HepG2 (cell line): ENCODE measurements around the gene SDC1. TPM values are rescaled to one million over a fixed set of nuclear protein-coding genes. Genes with fewer than 3 reads are reported as not detected.
A peak's percentile ranks its signal among the peaks of the same experiment; 100 is the strongest.

ENCODE experiments used
- ASH2L ChIP-seq: fragments of 300-600, 200-600 bp; sonication (generic); IDR thresholded peaks from 2 replicates; pipeline ENCODE4 v1.7.0; 2017; ENCODE audit warnings: low read depth, mild to moderate bottlenecking, moderate library complexity, mixed read lengths, low read length; ENCODE audit not compliant: insufficient read length
- BORCS8-MEF2B ChIP-seq: sonication (generic); formaldehyde crosslinking; IDR thresholded peaks from 2 replicates; pipeline ENCODE4 v1.8.0; 2022; ENCODE audit warnings: mild to moderate bottlenecking, missing genetic modification reagents
- MXD4 ChIP-seq: IDR thresholded peaks from 2 replicates; pipeline ENCODE4 v1.6.1; 2016; ENCODE audit warnings: mild to moderate bottlenecking, missing biosample characterization, missing genetic modification reagents
- NFKB2 ChIP-seq: sonication (generic); formaldehyde crosslinking; IDR thresholded peaks from 2 replicates; pipeline ENCODE4 v1.4.0; 2020; ENCODE audit warnings: missing genetic modification reagents, borderline replicate concordance
- NONO ChIP-seq, 2 experiments: fragments of 450-650 bp in 1 of 2; sonication (generic) in 1 of 2; formaldehyde crosslinking in 1 of 2; IDR thresholded peaks in 1 of 2; conservative IDR thresholded peaks in 1 of 2; 2 replicates each; pipeline versions ENCODE4 v1.6.1 to v1.8.0; 2017 to 2022; ENCODE audit warnings: mild to moderate bottlenecking in 1 of 2, missing genetic modification reagents in 1 of 2, moderate library complexity in 1 of 2
- PPARG ChIP-seq: conservative IDR thresholded peaks from 2 replicates; pipeline ENCODE4 v1.6.1; 2016; ENCODE audit warnings: missing biosample characterization, missing genetic modification reagents
- RFX5 ChIP-seq: IDR thresholded peaks from 2 replicates; pipeline ENCODE4 v1.6.1; 2011; ENCODE audit warnings: low read depth, low read length, improper control_type of control experiment
- SNAI1 ChIP-seq: sonication (generic); formaldehyde crosslinking; IDR thresholded peaks from 2 replicates; pipeline ENCODE4 v1.5.0; 2020; ENCODE audit warnings: mild to moderate bottlenecking, missing genetic modification reagents, borderline replicate concordance
- SPEN ChIP-seq: sonication (generic); formaldehyde crosslinking; IDR thresholded peaks from 2 replicates; pipeline ENCODE4 v1.5.1; 2020; ENCODE audit warnings: low read depth, mild to moderate bottlenecking, missing genetic modification reagents
- ZNF547 ChIP-seq: sonication (generic); formaldehyde crosslinking; IDR thresholded peaks from 2 replicates; pipeline ENCODE4 v1.5.1; 2020; ENCODE audit warnings: mild to moderate bottlenecking, missing genetic modification reagents
- ZNF556 ChIP-seq: sonication (generic); formaldehyde crosslinking; IDR thresholded peaks from 2 replicates; pipeline ENCODE4 v1.4.0; 2020; ENCODE audit warnings: mild to moderate bottlenecking, missing genetic modification reagents, borderline replicate concordance
- ZNF720 ChIP-seq: sonication (generic); formaldehyde crosslinking; IDR thresholded peaks from 2 replicates; pipeline ENCODE4 v1.4.0; 2020; ENCODE audit warnings: missing genetic modification reagents
- ZNF772 ChIP-seq: sonication (generic); formaldehyde crosslinking; IDR thresholded peaks from 2 replicates; pipeline ENCODE4 v1.5.0; 2020; ENCODE audit warnings: mild to moderate bottlenecking, missing genetic modification reagents
- ZNF792 ChIP-seq: IDR thresholded peaks from 2 replicates; pipeline ENCODE4 v1.6.1; 2016
- ZNF883 ChIP-seq: sonication (generic); formaldehyde crosslinking; IDR thresholded peaks from 2 replicates; pipeline ENCODE4 v1.5.1; 2020; ENCODE audit warnings: mild to moderate bottlenecking, missing genetic modification reagents; ENCODE audit errors: not compliant biosample characterization
- polyA plus RNA-seq, 8 experiments: library from polyadenylated mRNA; depleted of rRNA in 3 of 8; stranded (reverse) in 7 of 8; unstranded in 1 of 8; fragments of >200 nt; fragmentation: Illumina TruSeq in 4 of 8; extraction: Trizol in 4 of 8; gene quantifications; 2 replicates each; pipeline versions ENCODE4 v1.2.1 to v1.2.3, GENCODE V29; 2011 to 2016; ENCODE audit warnings: low read depth in 4 of 8, missing spikeins in 1 of 8, mixed read lengths in 1 of 8; ENCODE audit not compliant: insufficient read depth in 1 of 8
- total RNA-seq, 5 experiments: library from RNA; depleted of rRNA; stranded (reverse); fragments of >200 nt; fragmentation: Illumina TruSeq; extraction: Trizol; gene quantifications; 2 replicates each; pipeline ENCODE4 v1.2.3, GENCODE V29; 2016; ENCODE audit warnings: low read depth in 1 of 5
- TF ChIP-seq, protein P1 (sequence below): sonication (generic); formaldehyde crosslinking; IDR thresholded peaks from 2 replicates; pipeline ENCODE4 v1.4.0; 2020; ENCODE audit warnings: missing genetic modification reagents, mild to moderate bottlenecking, borderline replicate concordance
- TF ChIP-seq, protein P2 (sequence below): IDR thresholded peaks from 2 replicates; pipeline ENCODE4 v1.6.1; 2016; ENCODE audit warnings: low read depth, control low read depth
- TF ChIP-seq, protein P3 (sequence below), 2 experiments: sonication (generic) in 1 of 2; formaldehyde crosslinking in 1 of 2; IDR thresholded peaks; 2 replicates each; pipeline versions ENCODE4 v1.4.0 to v1.6.1; 2018 to 2020; ENCODE audit warnings: missing genetic modification reagents in 2 of 2, borderline replicate concordance in 1 of 2, low read depth in 1 of 2, mild to moderate bottlenecking in 1 of 2, missing biosample characterization in 1 of 2
- TF ChIP-seq, protein P4 (sequence below): sonication (generic); formaldehyde crosslinking; IDR thresholded peaks from 2 replicates; pipeline ENCODE4 v1.4.0; 2020; ENCODE audit warnings: missing genetic modification reagents

The SDC1 gene
- total and polyA plus RNA-seq, 2 of the 13 experiments (the other 11 are each of a cell fraction or from before 2014, with no cell fraction given), result 108 to 119 TPM

DNA sequence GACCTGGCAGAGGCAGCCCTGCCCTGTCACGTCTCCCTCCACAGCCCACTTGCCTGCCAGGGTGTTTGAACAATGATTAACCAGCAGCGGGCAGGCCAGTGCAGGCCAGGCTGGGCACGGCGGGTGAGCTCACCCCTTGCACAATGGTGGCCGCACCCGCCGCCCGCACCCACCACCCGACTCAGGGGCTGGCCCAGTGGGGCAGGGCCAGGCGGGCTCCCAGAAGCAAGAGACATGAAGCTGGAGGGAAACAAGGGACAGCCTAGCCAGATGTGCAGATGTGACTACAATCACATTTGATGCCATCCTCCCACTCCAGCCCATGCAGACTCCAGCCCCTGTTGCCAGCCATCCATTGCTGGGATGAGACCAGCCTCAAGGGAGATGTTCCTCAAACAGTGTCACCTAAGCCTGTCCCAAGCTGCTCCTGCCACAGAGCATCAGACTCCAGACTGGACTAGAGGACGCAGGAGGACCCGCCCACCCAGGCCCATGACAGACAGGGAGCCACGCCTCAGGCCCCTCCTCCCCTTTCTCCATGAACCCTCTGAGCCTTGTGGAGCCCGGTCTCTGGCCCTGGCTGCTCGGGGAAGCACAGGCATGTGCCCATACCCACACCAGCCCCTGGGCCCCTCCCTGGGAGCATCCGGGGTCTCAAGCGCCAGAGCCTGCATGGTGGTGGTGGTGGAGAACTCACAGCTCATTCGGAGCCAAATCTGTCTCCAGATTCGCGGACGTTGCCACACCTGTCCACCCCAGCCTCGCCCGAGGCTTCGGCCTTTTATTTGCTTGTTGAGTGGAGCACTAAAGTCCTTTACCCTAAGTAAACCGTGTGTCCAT lies 45.0 kb downstream of the SDC1 start (continued):
- TF ChIP-seq PPARG (no peak), ZNF556 (CRISPR knock-in tag) (peak; percentile 38; the same call in 1 of the 2 replicates), MXD4 (CRISPR knock-in tag) (peak; percentile 78; the same call in 1 of the 2 replicates), NFKB2 (CRISPR knock-in tag) (peak; percentile 64; the same call in 1 of the 2 replicates), NONO (IDR thresholded peaks at IDR 0.05) (no peak), NONO (CRISPR knock-in tag; conservative IDR thresholded peaks at IDR 0.05) (peak; percentile 50; the same call in 1 of the 2 replicates), RFX5 (0 out of 2 replicates have a peak, but pooled peaks have one; percentile 5), SPEN (CRISPR knock-in tag) (peak; percentile 27; the same call in 1 of the 2 replicates), ZNF720 (CRISPR knock-in tag) (0 out of 2 replicates have a peak, but pooled peaks have one; percentile 27), ZNF547 (CRISPR knock-in tag) (peak; percentile 80), ZNF772 (CRISPR knock-in tag) (no peak), SNAI1 (CRISPR knock-in tag) (peak; percentile 78; the same call in 1 of the 2 replicates), ZNF883 (peak; percentile 17), BORCS8-MEF2B (peak; percentile 90), ASH2L (peak; percentile 28), ZNF792 (peak; percentile 69; the same call in 1 of the 2 replicates)
- TF ChIP-seq, protein P1, sequence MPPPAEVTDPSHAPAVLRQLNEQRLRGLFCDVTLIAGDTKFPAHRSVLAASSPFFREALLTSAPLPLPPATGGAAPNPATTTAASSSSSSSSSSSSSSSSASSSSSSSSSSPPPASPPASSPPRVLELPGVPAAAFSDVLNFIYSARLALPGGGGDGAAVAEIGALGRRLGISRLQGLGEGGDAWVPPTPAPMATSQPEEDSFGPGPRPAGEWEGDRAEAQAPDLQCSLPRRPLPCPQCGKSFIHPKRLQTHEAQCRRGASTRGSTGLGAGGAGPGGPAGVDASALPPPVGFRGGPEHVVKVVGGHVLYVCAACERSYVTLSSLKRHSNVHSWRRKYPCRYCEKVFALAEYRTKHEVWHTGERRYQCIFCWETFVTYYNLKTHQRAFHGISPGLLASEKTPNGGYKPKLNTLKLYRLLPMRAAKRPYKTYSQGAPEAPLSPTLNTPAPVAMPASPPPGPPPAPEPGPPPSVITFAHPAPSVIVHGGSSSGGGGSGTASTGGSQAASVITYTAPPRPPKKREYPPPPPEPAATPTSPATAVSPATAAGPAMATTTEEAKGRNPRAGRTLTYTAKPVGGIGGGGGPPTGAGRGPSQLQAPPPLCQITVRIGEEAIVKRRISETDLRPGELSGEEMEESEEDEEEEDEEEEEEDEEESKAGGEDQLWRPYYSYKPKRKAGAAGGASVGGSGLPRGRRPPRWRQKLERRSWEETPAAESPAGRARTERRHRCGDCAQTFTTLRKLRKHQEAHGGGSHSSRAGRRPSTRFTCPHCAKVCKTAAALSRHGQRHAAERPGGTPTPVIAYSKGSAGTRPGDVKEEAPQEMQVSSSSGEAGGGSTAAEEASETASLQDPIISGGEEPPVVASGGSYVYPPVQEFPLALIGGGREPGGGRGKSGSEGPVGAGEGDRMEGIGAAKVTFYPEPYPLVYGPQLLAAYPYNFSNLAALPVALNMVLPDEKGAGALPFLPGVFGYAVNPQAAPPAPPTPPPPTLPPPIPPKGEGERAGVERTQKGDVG, result peak; percentile 65; the same call in 1 of the 2 replicates
- TF ChIP-seq, protein P2, sequence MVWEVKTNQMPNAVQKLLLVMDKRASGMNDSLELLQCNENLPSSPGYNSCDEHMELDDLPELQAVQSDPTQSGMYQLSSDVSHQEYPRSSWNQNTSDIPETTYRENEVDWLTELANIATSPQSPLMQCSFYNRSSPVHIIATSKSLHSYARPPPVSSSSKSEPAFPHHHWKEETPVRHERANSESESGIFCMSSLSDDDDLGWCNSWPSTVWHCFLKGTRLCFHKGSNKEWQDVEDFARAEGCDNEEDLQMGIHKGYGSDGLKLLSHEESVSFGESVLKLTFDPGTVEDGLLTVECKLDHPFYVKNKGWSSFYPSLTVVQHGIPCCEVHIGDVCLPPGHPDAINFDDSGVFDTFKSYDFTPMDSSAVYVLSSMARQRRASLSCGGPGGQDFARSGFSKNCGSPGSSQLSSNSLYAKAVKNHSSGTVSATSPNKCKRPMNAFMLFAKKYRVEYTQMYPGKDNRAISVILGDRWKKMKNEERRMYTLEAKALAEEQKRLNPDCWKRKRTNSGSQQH (CRISPR knock-in tag), result peak; percentile 29; the same call in 1 of the 2 replicates
- TF ChIP-seq, protein P3, sequence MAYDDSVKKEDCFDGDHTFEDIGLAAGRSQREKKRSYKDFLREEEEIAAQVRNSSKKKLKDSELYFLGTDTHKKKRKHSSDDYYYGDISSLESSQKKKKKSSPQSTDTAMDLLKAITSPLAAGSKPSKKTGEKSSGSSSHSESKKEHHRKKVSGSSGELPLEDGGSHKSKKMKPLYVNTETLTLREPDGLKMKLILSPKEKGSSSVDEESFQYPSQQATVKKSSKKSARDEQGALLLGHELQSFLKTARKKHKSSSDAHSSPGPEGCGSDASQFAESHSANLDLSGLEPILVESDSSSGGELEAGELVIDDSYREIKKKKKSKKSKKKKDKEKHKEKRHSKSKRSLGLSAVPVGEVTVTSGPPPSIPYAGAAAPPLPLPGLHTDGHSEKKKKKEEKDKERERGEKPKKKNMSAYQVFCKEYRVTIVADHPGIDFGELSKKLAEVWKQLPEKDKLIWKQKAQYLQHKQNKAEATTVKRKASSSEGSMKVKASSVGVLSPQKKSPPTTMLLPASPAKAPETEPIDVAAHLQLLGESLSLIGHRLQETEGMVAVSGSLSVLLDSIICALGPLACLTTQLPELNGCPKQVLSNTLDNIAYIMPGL (CRISPR knock-in tag; IDR thresholded peaks at IDR 0.05; ENCODE audit: borderline replicate concordance in 1 of 2, low read depth in 1 of 2), result peak; percentile 67 to 76; a peak in 2 of 4 replicates
- TF ChIP-seq, protein P4, sequence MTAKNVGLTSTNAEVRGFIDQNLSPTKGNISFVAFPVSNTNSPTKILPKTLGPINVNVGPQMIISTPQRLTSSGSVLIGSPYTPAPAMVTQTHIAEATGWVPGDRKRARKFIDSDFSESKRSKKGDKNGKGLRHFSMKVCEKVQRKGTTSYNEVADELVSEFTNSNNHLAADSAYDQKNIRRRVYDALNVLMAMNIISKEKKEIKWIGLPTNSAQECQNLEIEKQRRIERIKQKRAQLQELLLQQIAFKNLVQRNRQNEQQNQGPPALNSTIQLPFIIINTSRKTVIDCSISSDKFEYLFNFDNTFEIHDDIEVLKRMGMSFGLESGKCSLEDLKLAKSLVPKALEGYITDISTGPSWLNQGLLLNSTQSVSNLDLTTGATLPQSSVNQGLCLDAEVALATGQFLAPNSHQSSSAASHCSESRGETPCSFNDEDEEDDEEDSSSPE (CRISPR knock-in tag), result peak; percentile 52; the same call in 1 of the 2 replicates
